PC-9 (cell line): ENCODE measurements around the gene FAM118A. TPM values are rescaled to one million over a fixed set of nuclear protein-coding genes. Genes with fewer than 3 reads are reported as not detected.
"Not testable (repeated sequence)": the region's sequence is repeated elsewhere in the genome, so short reads cannot be mapped to it uniquely, and the experiment has no call there.

ENCODE experiments used
- Bru-seq: library from RNA; stranded (reverse); fragments of 400-500 nt; gene quantifications from one replicate; lab custom pipeline; 2021; lab: Mats Ljungman, UMichigan
- BruChase-seq, 2 experiments: library from RNA; stranded (reverse); fragments of 400-500 nt; gene quantifications; one replicate each; lab custom pipeline; 2021; lab: Mats Ljungman, UMichigan
- BruUV-seq: library from RNA; stranded (reverse); fragments of 400-500 nt; replicated peaks from 2 replicates; lab custom pipeline; 2021; lab: Mats Ljungman, UMichigan
- CTCF ChIA-PET: fragments of 300-600 bp; sonication (Branson Sonifier 250); formaldehyde crosslinking; loops from one replicate; lab custom pipeline; 2022; ENCODE audit warnings: antibody characterized with exemption; lab: Charles Lee
- POLR2A ChIA-PET: fragments of 300-600 bp; sonication (Branson Sonifier 250); formaldehyde crosslinking; loops from one replicate; lab custom pipeline; 2022; ENCODE audit warnings: antibody characterized with exemption; ENCODE audit not compliant: unreplicated experiment; lab: Charles Lee
- DNase-seq, 2 experiments: peaks; one replicate each; pipeline versions ENCODE4 v3.0.0 to v3.0.0-alpha.2; 2015 to 2022; ENCODE audit warnings: mixed read lengths in 1 of 2
- H2AFZ ChIP-seq: fragments of 200-600 bp; sonication (generic); 2 replicates; pipeline ENCODE4 v1.8.1; 2017; ENCODE audit warnings: antibody characterized with exemption
- H3F3A ChIP-seq: fragments of 200-600 bp; sonication (generic); 2 replicates; pipeline ENCODE4 v1.8.1; 2017; ENCODE audit warnings: antibody characterized with exemption, mild to moderate bottlenecking, low read depth; ENCODE audit not compliant: insufficient read depth
- H3K27ac ChIP-seq: fragments of 200-600 bp; sonication (generic); 2 replicates; pipeline ENCODE4 v1.6.1; 2016; ENCODE audit warnings: mixed run types
- H3K27me3 ChIP-seq: fragments of 200-600 bp; sonication (generic); 2 replicates; pipeline ENCODE4 v1.6.1; 2016; ENCODE audit warnings: low read depth, mixed run types; ENCODE audit not compliant: insufficient read depth
- H3K36me3 ChIP-seq: fragments of 200-600 bp; sonication (generic); 2 replicates; pipeline ENCODE4 v1.6.1; 2016; ENCODE audit warnings: low read depth, mixed run types
- H3K4me1 ChIP-seq: fragments of 200-600 bp; sonication (generic); replicated peaks from 2 replicates; pipeline ENCODE4 v1.6.1; 2016; ENCODE audit warnings: mixed run types; ENCODE audit not compliant: insufficient read depth
- H3K4me2 ChIP-seq: fragments of 200-600 bp; sonication (generic); 2 replicates; pipeline ENCODE4 v1.6.1; 2017; ENCODE audit warnings: mixed run types
- H3K4me3 ChIP-seq: fragments of 200-600 bp; sonication (generic); 2 replicates; pipeline ENCODE4 v1.6.1; 2016; ENCODE audit warnings: mixed run types
- H3K79me2 ChIP-seq: fragments of 200-600 bp; sonication (generic); 2 replicates; pipeline ENCODE4 v1.6.1; 2017; ENCODE audit warnings: low read depth, mixed run types
- H3K9me2 ChIP-seq: fragments of 200-600 bp; sonication (generic); 2 replicates; pipeline ENCODE4 v1.8.1; 2017; ENCODE audit warnings: mild to moderate bottlenecking; ENCODE audit not compliant: insufficient read depth
- H3K9me3 ChIP-seq: fragments of 200-600 bp; sonication (generic); 2 replicates; pipeline ENCODE4 v1.8.1; 2016; ENCODE audit warnings: low read depth; ENCODE audit not compliant: insufficient read depth
- H4K20me1 ChIP-seq: fragments of 200-600 bp; sonication (generic); 2 replicates; pipeline ENCODE4 v1.8.1; 2017; ENCODE audit not compliant: insufficient read depth
- CTCF ChIP-seq: fragments of 200-600 bp; sonication (generic); conservative IDR thresholded peaks from 2 replicates; pipeline ENCODE4 v1.6.1; 2017; ENCODE audit warnings: mixed run types, antibody characterized with exemption, mild to moderate bottlenecking, moderate library complexity
- EZH2 ChIP-seq: fragments of 200-600 bp; sonication (generic); IDR thresholded peaks from 2 replicates; pipeline ENCODE4 v1.8.0; 2017; ENCODE audit warnings: antibody characterized with exemption, low read depth
- intact Hi-C: fragments of 100-400 bp; cut with micrococcal nuclease; formaldehyde crosslinking; loops from one replicate; pipeline ENCODE4 v1.10.0; 2022; ENCODE audit not compliant: unreplicated experiment
- long read RNA-seq: library from polyadenylated mRNA; stranded (forward); transcript quantifications from one replicate; pipeline ENCODE4 v2.0.0, GENCODE V29; 2022
- total RNA-seq: library from RNA; stranded (reverse); gene quantifications from 2 replicates; pipeline ENCODE4 v1.2.3, GENCODE V29; 2021

The FAM118A gene
- total RNA-seq: 24.4 and 35.4 TPM in 2 replicates
- percentile 72 among the genes with signal in this experiment for Bru-seq, nascent RNA
- BruChase-seq, experiment 1, labeled RNA remaining after a 2-hour chase: percentile 86 among the genes with signal in this experiment
- BruChase-seq, experiment 2, labeled RNA remaining after a 6-hour chase: percentile 73 among the genes with signal in this experiment
- long read RNA-seq, partial matches to known transcripts: 2 of 32 reads
- long read RNA-seq, other reads (novel, unspliced or antisense): 28 of 32 reads

- peak within 1 kb of the TSS; percentile 38; the same call in 1 of the 2 replicates for H3K27ac ChIP-seq
- 0 out of 2 replicates have a peak, but pooled peaks cover 5% of the 10 kb centered on the region for H3K36me3 ChIP-seq
- no peaks in the 10 kb centered on the region for H3K9me2 ChIP-seq
- H3K4me1 ChIP-seq: peaks cover 34% of the 10 kb centered on the region
- intact Hi-C loops: loop anchor here (10.0 kb wide), 1 partner anchor 125 kb away; no protein-coding TSS in a partner anchor
- H3K4me3 ChIP-seq: peak within 1 kb of the TSS; percentile 94
- no peaks in the 10 kb centered on the region for H3K27me3 ChIP-seq
- ChIA-PET CTCF (no interaction called here), POLR2A (no interaction called here)
- H4K20me1 ChIP-seq: peaks cover 15% of the 10 kb centered on the region
- no peaks in the 10 kb centered on the region; the same call in 1 of the 2 replicates for H3F3A ChIP-seq
- H2AFZ ChIP-seq: peak within 1 kb of the TSS; percentile 96
- no peaks in the 10 kb centered on the region for H3K9me3 ChIP-seq
- TF ChIP-seq CTCF: no peak
- no peak for TF ChIP-seq EZH2
- peak within 1 kb of the TSS; percentile 96 for H3K4me2 ChIP-seq
- peaks cover 45% of the 10 kb centered on the region for H3K79me2 ChIP-seq
- no TSS peak for BruUV-seq
- peak; percentile 82 to 99 for DNase-seq
Observed at GRCh38 chr22:45309422-45310227, at the start of gene FAM118A. FAM118A (plus strand) TSS chr22:45309934; CDS start chr22:45322380, 12,446 bp downstream.

- H3K9me2 ChIP-seq, H2AFZ ChIP-seq, DNase-seq, H3F3A ChIP-seq, CTCF ChIA-PET, POLR2A ChIA-PET, H3K4me3 ChIP-seq, H3K27me3 ChIP-seq, BruUV-seq, H3K4me1 ChIP-seq, H3K79me2 ChIP-seq, H3K4me2 ChIP-seq, H3K36me3 ChIP-seq, H3K9me3 ChIP-seq, H4K20me1 ChIP-seq, H3K27ac ChIP-seq: not testable (repeated sequence)
- intact Hi-C loops: loop anchor here (10.0 kb wide), 1 partner anchor 566 kb away; no protein-coding TSS in a partner anchor
Observed at GRCh38 chr22:45260395-45260759, 49.4 kb upstream of the FAM118A start.

DNA sequence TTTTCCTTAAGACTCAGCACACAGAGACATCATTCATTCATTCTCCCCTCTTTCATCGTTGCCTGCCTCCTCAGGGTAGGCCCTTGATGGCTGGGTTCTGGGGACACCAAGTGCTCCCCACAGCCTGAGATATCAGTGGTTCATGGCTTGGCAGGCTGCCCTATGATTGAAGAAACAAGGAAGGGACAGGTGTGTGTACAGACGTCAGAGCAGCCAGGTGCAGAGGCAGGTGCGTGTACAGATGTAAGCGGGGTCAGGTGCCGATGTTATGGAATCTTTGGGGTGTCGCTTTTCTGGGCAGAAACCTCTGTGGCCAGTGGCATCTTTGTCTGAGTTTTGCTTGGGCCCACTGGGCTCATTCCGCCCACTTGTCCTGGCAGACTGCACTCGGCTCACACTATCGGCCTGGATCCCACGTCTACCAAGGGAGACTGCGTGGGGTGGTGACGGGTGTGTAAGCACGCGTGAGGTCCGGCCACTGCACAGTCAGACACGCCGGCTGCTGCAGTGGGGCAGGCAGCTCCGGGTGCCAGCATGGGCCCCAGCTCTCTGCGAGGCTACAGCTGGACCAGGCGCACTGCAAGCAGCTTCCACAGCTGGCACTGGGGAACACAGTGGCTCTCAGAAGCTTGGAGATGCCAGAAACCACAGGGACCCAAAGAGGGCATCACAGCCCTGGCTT is 48.2 kb upstream of the FAM118A start:
- Histone ChIP-seq H3K27me3 (no peaks in the 10 kb centered on the region), H4K20me1 (no peaks in the 10 kb centered on the region), H3F3A (0 out of 2 replicates have a peak, but pooled peaks cover 6% of the 10 kb centered on the region), H3K4me3 (no peak overlapping the region), H3K79me2 (no peaks in the 10 kb centered on the region), H3K4me1 (peaks cover 9% of the 10 kb centered on the region; the same call in 1 of the 2 replicates), H3K4me2 (no peak overlapping the region), H2AFZ (no peak overlapping the region), H3K9me3 (no peaks in the 10 kb centered on the region), H3K9me2 (no peaks in the 10 kb centered on the region), H3K36me3 (no peaks in the 10 kb centered on the region), H3K27ac (no peak overlapping the region)
- TF ChIP-seq CTCF: no peak
- TF ChIP-seq EZH2: no peak
- intact Hi-C loops: loop anchor here (10.0 kb wide), 1 partner anchor 567 kb away; no protein-coding TSS in a partner anchor
- ChIA-PET CTCF (no interaction called here), POLR2A (no interaction called here)
- BruUV-seq: no TSS peak
- no peak for DNase-seq
